ENCODE results near the gene SEC14L2.
A peak's percentile ranks its signal among the peaks of the same experiment; 100 is the strongest.

SEC14L2 gene

DNA sequence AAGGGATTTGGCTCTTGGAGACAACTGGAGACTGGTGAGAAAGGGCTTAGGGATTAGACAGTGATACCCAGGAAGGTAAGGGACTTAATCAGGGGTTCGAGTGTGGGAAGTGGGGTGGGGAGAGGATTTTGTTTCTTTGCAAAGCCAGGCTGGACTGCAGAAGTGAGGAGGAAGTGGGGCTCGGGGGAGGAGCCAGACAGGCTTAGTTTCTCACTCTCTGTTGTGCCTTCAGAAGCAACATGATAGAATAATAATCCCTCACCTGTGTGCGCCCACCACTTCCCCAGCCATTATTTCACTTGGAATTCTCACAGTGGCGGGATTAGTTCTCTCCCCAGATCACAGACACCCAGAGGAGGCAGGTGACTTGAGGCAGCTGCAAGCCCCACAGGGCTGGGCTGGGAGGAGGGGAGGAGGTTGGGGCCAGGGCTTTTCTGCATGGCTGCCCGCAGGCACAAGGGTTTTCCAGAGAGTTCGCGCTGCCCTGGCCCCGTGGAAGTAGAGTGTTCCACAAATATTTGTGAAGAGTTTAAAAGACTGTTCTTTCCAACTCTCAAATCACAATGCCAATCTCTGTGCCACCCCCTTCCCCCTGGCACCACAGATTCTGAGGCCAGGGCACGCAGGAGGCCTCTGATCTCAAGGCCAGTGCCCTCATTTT is 4.0 kb upstream of the SEC14L2 start:
- Histone ChIP-seq H3K36me3 (replicated peaks; ENCODE audit: low read depth, low read length) (no peaks in the 10 kb centered on the region), H3K4me1 (ENCODE audit: low read length) (peaks cover 48% of the 10 kb centered on the region), H4K20me1 (ENCODE audit: insufficient read depth, low read length) (no peaks in the 10 kb centered on the region), H3K4me3 (ENCODE audit: low read length) (peak overlapping the region; percentile 64), H2AFZ (ENCODE audit: low read depth, low read length) (peak overlapping the region; percentile 94), H3K4me2 (ENCODE audit: low read length) (peak overlapping the region; percentile 92), H3K27me3 (ENCODE audit: low read depth, low read length) (0 out of 2 replicates have a peak, but pooled peaks cover 5% of the 10 kb centered on the region), H3K9ac (ENCODE audit: low read length) (peak overlapping the region; percentile 63), H3K27ac (ENCODE audit: low read length) (peak overlapping the region; percentile 69), H3K9me3 (ENCODE audit: insufficient read depth, low read length) (no peaks in the 10 kb centered on the region), H3K79me2 (ENCODE audit: low read length) (no peaks in the 10 kb centered on the region)
- TF ChIP-seq EZH2phosphoT487 (IDR thresholded peaks at IDR 0.05; ENCODE audit: low read depth) = no peak
- TF ChIP-seq, protein P1, sequence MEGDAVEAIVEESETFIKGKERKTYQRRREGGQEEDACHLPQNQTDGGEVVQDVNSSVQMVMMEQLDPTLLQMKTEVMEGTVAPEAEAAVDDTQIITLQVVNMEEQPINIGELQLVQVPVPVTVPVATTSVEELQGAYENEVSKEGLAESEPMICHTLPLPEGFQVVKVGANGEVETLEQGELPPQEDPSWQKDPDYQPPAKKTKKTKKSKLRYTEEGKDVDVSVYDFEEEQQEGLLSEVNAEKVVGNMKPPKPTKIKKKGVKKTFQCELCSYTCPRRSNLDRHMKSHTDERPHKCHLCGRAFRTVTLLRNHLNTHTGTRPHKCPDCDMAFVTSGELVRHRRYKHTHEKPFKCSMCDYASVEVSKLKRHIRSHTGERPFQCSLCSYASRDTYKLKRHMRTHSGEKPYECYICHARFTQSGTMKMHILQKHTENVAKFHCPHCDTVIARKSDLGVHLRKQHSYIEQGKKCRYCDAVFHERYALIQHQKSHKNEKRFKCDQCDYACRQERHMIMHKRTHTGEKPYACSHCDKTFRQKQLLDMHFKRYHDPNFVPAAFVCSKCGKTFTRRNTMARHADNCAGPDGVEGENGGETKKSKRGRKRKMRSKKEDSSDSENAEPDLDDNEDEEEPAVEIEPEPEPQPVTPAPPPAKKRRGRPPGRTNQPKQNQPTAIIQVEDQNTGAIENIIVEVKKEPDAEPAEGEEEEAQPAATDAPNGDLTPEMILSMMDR (IDR thresholded peaks at IDR 0.05; ENCODE audit: low read depth, low read length) = no peak

- H3K4me2 ChIP-seq (ENCODE audit: low read length) = peak overlapping the region; percentile 92
Observed at GRCh38 chr22:30393322-30393680, 3.5 kb upstream of the SEC14L2 start.

DNA sequence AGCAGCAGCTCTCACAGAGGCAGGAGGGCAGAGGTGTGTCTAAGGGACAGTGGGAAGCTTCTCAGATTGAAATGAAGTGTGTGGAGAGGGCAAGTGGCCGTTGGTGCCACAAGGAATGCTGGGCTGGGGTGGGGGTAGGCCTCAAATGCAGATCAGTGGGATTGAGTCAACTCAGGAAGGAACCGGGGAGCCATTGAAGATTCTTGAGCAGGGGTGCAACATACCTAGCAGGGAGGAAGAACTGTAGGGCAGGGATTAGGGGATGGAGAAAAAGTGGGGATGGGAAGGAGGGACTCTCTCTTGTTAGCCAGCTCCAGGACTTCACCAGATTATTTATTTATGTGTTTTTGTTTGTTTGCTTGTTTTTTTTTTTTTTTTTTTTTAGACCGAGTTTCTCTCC is 2.9 kb upstream of the SEC14L2 start:
- Histone ChIP-seq H3K9ac (ENCODE audit: low read length) (no peak overlapping the region; the same call in 1 of the 2 replicates), H2AFZ (ENCODE audit: low read depth, low read length) (no peak overlapping the region), H3K4me3 (ENCODE audit: low read length) (no peak overlapping the region), H3K4me2 (ENCODE audit: low read length) (peak overlapping the region; percentile 92; the same call in 1 of the 2 replicates), H3K9me3 (ENCODE audit: insufficient read depth, low read length) (no peaks in the 10 kb centered on the region), H3K79me2 (ENCODE audit: low read length) (no peaks in the 10 kb centered on the region), H3K4me1 (ENCODE audit: low read length) (peaks cover 44% of the 10 kb centered on the region), H4K20me1 (ENCODE audit: insufficient read depth, low read length) (no peaks in the 10 kb centered on the region), H3K27ac (ENCODE audit: low read length) (no peak overlapping the region), H3K27me3 (ENCODE audit: low read depth, low read length) (0 out of 2 replicates have a peak, but pooled peaks cover 7% of the 10 kb centered on the region), H3K36me3 (replicated peaks; ENCODE audit: low read depth, low read length) (no peaks in the 10 kb centered on the region)
- no peak for TF ChIP-seq EZH2phosphoT487 (IDR thresholded peaks at IDR 0.05; ENCODE audit: low read depth)
- TF ChIP-seq, protein P1 (IDR thresholded peaks at IDR 0.05; ENCODE audit: low read depth, low read length) = no peak

More at GRCh38 chr22:30393322-30393680, 3.5 kb upstream of the SEC14L2 start:
- Histone ChIP-seq H3K36me3 (replicated peaks; ENCODE audit: low read depth, low read length) (no peaks in the 10 kb centered on the region), H3K4me3 (ENCODE audit: low read length) (peak overlapping the region; percentile 64), H3K9me3 (ENCODE audit: insufficient read depth, low read length) (no peaks in the 10 kb centered on the region), H4K20me1 (ENCODE audit: insufficient read depth, low read length) (no peaks in the 10 kb centered on the region), H3K4me1 (ENCODE audit: low read length) (peaks cover 49% of the 10 kb centered on the region), H3K27me3 (ENCODE audit: low read depth, low read length) (0 out of 2 replicates have a peak, but pooled peaks cover 7% of the 10 kb centered on the region), H3K9ac (ENCODE audit: low read length) (peak overlapping the region; percentile 63; the same call in 1 of the 2 replicates), H3K27ac (ENCODE audit: low read length) (peak overlapping the region; percentile 69), H2AFZ (ENCODE audit: low read depth, low read length) (peak overlapping the region; percentile 94; the same call in 1 of the 2 replicates), H3K79me2 (ENCODE audit: low read length) (no peaks in the 10 kb centered on the region)
- no peak for TF ChIP-seq EZH2phosphoT487 (IDR thresholded peaks at IDR 0.05; ENCODE audit: low read depth)
- TF ChIP-seq, protein P1 (IDR thresholded peaks at IDR 0.05; ENCODE audit: low read depth, low read length) = no peak

All from OCI-LY3 (cell line).